ENCODE measurements around the gene MSLN. TPM values are rescaled to one million over a fixed set of nuclear protein-coding genes. Genes with fewer than 3 reads are reported as not detected.

MSLN gene
- total RNA-seq, 1 donor from 2014 or later = not detected

- intact Hi-C loops (cut with micrococcal nuclease) = no loop called here
- ATAC-seq (ENCODE audit: low read depth) (no peak), DNase-seq (no peak)
- CTCF ChIA-PET = no interaction called here
- no peak overlapping the region for H3K27ac Mint-ChIP-seq
- TF ChIP-seq CTCF (IDR thresholded peaks at IDR 0.05) = no peak
- H3K27me3 Mint-ChIP-seq = peaks cover 7% of the 10 kb centered on the region
- no peaks in the 10 kb centered on the region for H3K36me3 Mint-ChIP-seq (ENCODE audit: low read depth)
- no peaks in the 10 kb centered on the region for H3K9me3 Mint-ChIP-seq
- POLR2A ChIA-PET = no interaction called here
- H3K4me1 Mint-ChIP-seq = no peaks in the 10 kb centered on the region
- no peak overlapping the region for H3K4me3 Mint-ChIP-seq
Measured at GRCh38 chr16:802461-802860, 41.9 kb downstream of the MSLN start.

- Mint-ChIP-seq H3K36me3 (ENCODE audit: low read depth) (peaks cover 3% of the 10 kb centered on the region), H3K4me1 (peaks cover 5% of the 10 kb centered on the region), H3K9me3 (no peaks in the 10 kb centered on the region), H3K27me3 (peaks cover 7% of the 10 kb centered on the region), H3K4me3 (no peak overlapping the region), H3K27ac (no peak overlapping the region)
- DNase-seq (no peak), ATAC-seq (ENCODE audit: low read depth) (no peak)
- ChIA-PET POLR2A (interaction anchor here (0.7 kb wide), 1 partner anchor 248 kb away, joined by 3 read pairs; no protein-coding TSS in a partner anchor), CTCF (no interaction called here)
- intact Hi-C loops (cut with micrococcal nuclease) = no loop called here
- no peak for TF ChIP-seq CTCF (IDR thresholded peaks at IDR 0.05)
Measured at GRCh38 chr16:802914-803753, 42.6 kb downstream of the MSLN start.

- ATAC-seq (ENCODE audit: low read depth) = no peak
- H3K36me3 Mint-ChIP-seq (ENCODE audit: low read depth) = peaks cover 3% of the 10 kb centered on the region
- CTCF ChIA-PET = no interaction called here
- no peak overlapping the region for H3K4me3 Mint-ChIP-seq
- peaks cover 10% of the 10 kb centered on the region for H3K4me1 Mint-ChIP-seq
- peaks cover 3% of the 10 kb centered on the region for H3K27me3 Mint-ChIP-seq
- no peaks in the 10 kb centered on the region for H3K9me3 Mint-ChIP-seq
- H3K27ac Mint-ChIP-seq = no peak overlapping the region
- TF ChIP-seq CTCF (IDR thresholded peaks at IDR 0.05) = no peak
- POLR2A ChIA-PET = interaction anchor here (0.7 kb wide), 1 partner anchor 247 kb away, joined by 3 read pairs; no protein-coding TSS in a partner anchor
- intact Hi-C loops (cut with micrococcal nuclease) = no loop called here
- no peak for DNase-seq
Measured at GRCh38 chr16:803754-804080, 43.2 kb downstream of the MSLN start.

- intact Hi-C loops (cut with micrococcal nuclease) = loop anchor here (5.0 kb wide), 1 partner anchor 82 kb away; the partner anchor contains the start of gene ANTKMT
- H3K27ac Mint-ChIP-seq = no peak overlapping the region
- ATAC-seq (ENCODE audit: low read depth) (no peak), DNase-seq (no peak)
- POLR2A ChIA-PET = interaction anchor here (0.7 kb wide), 1 partner anchor 246 kb away, joined by 3 read pairs; no protein-coding TSS in a partner anchor
- H3K9me3 Mint-ChIP-seq = no peaks in the 10 kb centered on the region
- peaks cover 4% of the 10 kb centered on the region for H3K27me3 Mint-ChIP-seq
- TF ChIP-seq CTCF (IDR thresholded peaks at IDR 0.05) = no peak
- CTCF ChIA-PET = no interaction called here
- H3K36me3 Mint-ChIP-seq (ENCODE audit: low read depth) = peaks cover 3% of the 10 kb centered on the region
- H3K4me1 Mint-ChIP-seq = peaks cover 11% of the 10 kb centered on the region
- no peak overlapping the region for H3K4me3 Mint-ChIP-seq
Measured at GRCh38 chr16:804193-805048, 43.9 kb downstream of the MSLN start.

- peaks cover 6% of the 10 kb centered on the region for H3K27me3 Mint-ChIP-seq
- TF ChIP-seq CTCF (IDR thresholded peaks at IDR 0.05) = no peak
- intact Hi-C loops (cut with micrococcal nuclease) = loop anchor here (5.0 kb wide), 1 partner anchor 83 kb away; the partner anchor contains the start of gene ANTKMT
- peaks cover 3% of the 10 kb centered on the region for H3K36me3 Mint-ChIP-seq (ENCODE audit: low read depth)
- no peak overlapping the region for H3K27ac Mint-ChIP-seq
- ATAC-seq (ENCODE audit: low read depth) = no peak
- H3K4me3 Mint-ChIP-seq = no peak overlapping the region
- H3K4me1 Mint-ChIP-seq = peaks cover 11% of the 10 kb centered on the region
- ChIA-PET POLR2A (no interaction called here), CTCF (no interaction called here)
- DNase-seq = no peak
- no peaks in the 10 kb centered on the region for H3K9me3 Mint-ChIP-seq
Measured at GRCh38 chr16:805474-805873, 44.9 kb downstream of the MSLN start.

Data from activated B cell treated with CpG ODN at 0.5 μM for 24 hours (primary cell).